HG03460 (cell line): ENCODE results near the gene RAD51B.
A peak's percentile ranks its signal among the peaks of the same experiment; 100 is the strongest.

Source experiments
- ATAC-seq: cut with Tn5 transposase; IDR thresholded peaks from one replicate; pipeline ENCODE4 v1.9.1; 2021; ENCODE audit not compliant: unreplicated experiment

Gene RAD51B

DNA sequence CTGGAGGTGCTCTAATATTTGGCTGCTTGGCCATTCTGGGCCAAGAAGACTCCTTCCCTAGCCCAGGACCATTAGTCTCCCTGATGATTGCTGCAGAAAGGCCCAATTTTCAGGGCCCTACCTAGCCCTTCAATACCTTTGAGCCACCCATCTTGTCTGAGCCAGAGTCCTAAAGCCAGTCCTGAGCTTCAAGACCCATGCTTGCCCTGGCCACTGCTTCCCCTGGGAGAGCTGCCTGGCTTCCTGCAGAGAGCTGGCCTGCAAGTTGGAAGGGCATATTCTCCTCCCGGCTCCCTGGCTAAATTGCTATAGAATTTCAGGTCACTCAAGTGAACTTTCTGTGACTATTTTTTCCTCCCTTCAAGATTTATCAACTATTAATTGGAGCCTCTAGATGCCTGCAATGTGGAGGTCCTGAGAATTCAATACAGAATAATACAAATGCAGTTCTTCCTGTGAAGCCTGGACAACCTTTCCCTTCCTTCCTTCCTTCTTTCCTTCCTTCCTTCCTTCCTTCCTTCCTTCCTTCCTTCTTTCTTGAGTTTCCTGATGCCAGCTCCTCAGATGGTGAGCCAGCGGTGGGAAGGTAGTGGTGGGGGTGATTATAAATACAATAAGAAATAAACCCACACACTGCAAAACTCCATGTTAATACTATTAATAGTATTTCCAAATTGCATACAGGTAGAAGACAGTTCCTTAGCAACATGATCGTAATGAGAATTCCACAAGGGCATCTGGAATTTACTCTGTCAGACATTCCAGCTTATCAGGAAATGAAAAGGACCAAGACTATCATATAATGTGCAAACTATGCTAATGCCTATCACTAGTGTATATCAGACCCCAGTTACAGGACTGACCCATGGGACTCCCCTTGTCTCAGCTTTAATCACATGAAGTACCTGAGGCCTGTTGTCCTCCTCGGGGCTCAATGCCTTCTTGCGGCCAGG lies 865.2 kb downstream of the RAD51B start:
- ATAC-seq = no peak

- peak; percentile 83 for ATAC-seq
These were observed 866.0 kb downstream of the RAD51B start for GRCh38 chr14:68685419-68686204.

DNA sequence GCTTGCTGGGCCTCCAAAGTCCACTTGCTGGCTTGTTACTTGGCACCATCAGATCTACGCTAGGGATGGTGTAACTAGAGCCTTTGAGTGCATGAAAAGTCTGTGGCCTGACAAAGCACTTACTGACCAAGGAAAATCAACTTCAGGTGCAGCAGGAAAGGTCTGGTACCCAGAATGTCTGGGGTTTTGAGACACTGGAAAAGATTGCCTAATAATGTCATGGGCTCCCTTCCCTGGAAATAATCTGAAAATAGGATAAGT lies 866.6 kb downstream of the RAD51B start:
- ATAC-seq = no peak

DNA sequence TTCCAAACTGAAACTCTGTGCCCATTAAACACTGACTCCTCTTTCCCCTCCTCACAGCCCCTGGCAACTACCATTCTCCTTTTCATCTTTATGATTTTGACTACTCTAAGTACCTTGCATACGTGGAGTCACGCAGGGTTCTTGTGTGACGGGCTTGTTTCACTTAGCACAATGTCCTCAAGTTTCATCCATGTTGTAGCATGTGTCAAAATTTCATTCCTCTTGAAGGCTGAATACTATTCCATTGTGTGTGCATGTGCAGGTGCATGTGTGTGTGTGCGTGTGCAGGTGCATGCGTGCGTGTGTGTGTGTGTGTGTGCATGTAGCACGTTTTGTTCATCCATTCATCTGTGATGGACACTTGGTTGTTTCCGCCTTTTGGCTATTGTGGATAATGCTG lies 867.1 kb downstream of the RAD51B start:
- no peak for ATAC-seq

- no peak for ATAC-seq
These were observed 868.2 kb downstream of the RAD51B start for GRCh38 chr14:68687746-68688145.

- no peak for ATAC-seq
These were observed 869.3 kb downstream of the RAD51B start for GRCh38 chr14:68688872-68689371.

DNA sequence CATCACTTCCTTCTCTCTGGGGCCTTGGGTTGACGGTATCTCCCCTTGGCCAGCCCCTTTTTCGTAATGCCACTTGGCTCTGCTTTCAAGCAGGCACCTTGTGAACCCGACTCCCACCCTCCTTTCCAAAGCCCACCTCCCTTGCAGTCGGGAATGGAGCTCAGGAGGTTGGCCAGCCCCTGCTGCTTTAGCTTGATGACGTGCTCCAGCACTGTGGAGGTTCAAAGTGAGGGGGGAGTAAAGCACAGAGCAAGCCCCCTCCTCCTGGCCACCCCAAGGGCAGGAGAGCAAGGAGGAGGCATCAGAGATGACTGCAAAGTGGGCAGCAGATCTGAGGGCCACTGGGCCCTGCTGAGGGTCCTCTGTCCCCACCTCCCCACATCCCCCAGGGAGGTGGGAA lies 869.9 kb downstream of the RAD51B start:
- ATAC-seq = no peak

- no peak for ATAC-seq
These were observed 870.7 kb downstream of the RAD51B start for GRCh38 chr14:68690089-68690958.

GRCh38 chr14:68691031-68691791 lies 871.6 kb downstream of the RAD51B start:
- no peak for ATAC-seq

DNA sequence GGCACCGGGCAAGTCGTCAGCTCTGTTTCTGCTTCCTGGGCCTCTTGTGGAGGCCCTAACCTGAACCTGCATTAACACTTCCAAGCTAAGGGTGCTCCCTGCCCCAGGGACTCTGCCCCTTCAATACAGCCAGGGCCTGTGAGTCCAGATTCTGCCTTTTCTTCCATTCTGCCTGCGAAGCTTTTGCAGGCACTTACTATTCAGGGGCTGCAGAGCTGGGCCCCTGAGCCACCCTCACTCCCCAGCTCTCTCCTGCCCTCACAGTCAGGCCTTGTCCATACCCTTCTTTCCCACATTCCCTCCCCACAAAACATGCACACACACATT lies 872.2 kb downstream of the RAD51B start:
- no peak for ATAC-seq

GRCh38 chr14:68692216-68692615 lies 872.6 kb downstream of the RAD51B start:
- no peak for ATAC-seq

- no peak for ATAC-seq
These were observed 873.6 kb downstream of the RAD51B start for GRCh38 chr14:68692916-68693771.

GRCh38 chr14:68693926-68694325 lies 874.3 kb downstream of the RAD51B start:
- no peak for ATAC-seq

GRCh38 chr14:68694516-68695235 lies 875.1 kb downstream of the RAD51B start:
- no peak for ATAC-seq

GRCh38 chr14:68695326-68695768 lies 875.8 kb downstream of the RAD51B start:
- peak; percentile 96 for ATAC-seq

- no peak for ATAC-seq
These were observed 876.3 kb downstream of the RAD51B start for GRCh38 chr14:68695856-68696255.

DNA sequence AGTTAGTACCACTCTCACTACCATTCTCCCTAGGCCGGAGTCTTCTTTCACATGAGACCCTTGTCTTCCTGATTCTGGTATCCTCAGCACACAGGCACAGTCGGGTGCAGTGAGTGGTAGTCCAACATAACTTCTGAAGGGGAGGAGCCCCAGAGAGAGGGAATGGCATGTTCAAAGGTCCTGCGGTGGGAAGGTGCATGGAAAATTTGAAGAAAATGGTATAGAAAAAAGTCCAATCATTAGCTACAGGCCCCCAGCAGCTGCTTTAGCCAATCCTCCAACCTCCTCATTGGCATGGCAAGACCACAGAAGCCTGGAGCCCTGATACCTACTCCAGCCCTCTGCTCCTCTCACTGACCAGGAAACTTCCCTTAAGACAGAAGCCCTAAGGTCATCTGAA lies 876.7 kb downstream of the RAD51B start:
- no peak for ATAC-seq

- no peak for ATAC-seq
These were observed 877.3 kb downstream of the RAD51B start for GRCh38 chr14:68696721-68697495.
